B cell (primary cell): ENCODE results near the gene AHRR.

ENCODE experiments used
- CTCF ChIP-seq: fragments of 200-600 bp; IDR thresholded peaks from one replicate; pipeline ENCODE4 v1.8.0; 2022; ENCODE audit warnings: antibody characterized with exemption, mild to moderate bottlenecking
- EZH2 ChIP-seq: IDR thresholded peaks from 2 replicates; pipeline ENCODE4 v1.6.1; 2012; ENCODE audit warnings: borderline replicate concordance, low read depth, mild to moderate bottlenecking, moderate library complexity, low read length; ENCODE audit not compliant: insufficient read depth, poor library complexity, severe bottlenecking

GRCh38 chr5:389891-390622, 68.5 kb downstream of the AHRR start:
- TF ChIP-seq EZH2 (no peak), CTCF (no peak)
